ENCODE measurements around the gene DISC1. TPM values are rescaled to one million over a fixed set of nuclear protein-coding genes. Genes with fewer than 3 reads are reported as not detected.

Gene DISC1
- total RNA-seq, 5 donors from 2014 or later (not counting 1 experiment from before 2014, with no cell fraction given) = 12.9 to 37.0 (median 14.6) TPM

- DNase-seq = no peak
- WGBS (ENCODE audit: insufficient coverage) = no CpG with 5 or more reads among the region's 1 CpG
- CTCF ChIA-PET = no interaction called here
- Histone ChIP-seq H3K4me3 (ENCODE audit: control insufficient read depth in 1 of 2, extremely low read depth in 1 of 2, low read length in 1 of 2) (no peak overlapping the region), H3K9me3 (no peaks in the 10 kb centered on the region), H3K4me1 (ENCODE audit: control insufficient read depth in 1 of 2, extremely low read depth in 1 of 2, insufficient read depth in 2 of 2, low read length in 2 of 2) (no peaks in the 10 kb centered on the region), H3K36me3 (ENCODE audit: control insufficient read depth in 2 of 2, extremely low read depth in 1 of 2, insufficient read depth in 1 of 2, low read length in 1 of 2) (peaks cover 0 to 2% of the 10 kb centered on the region in 2 donors), H3K27me3 (replicated peaks in 1 of 2; ENCODE audit: control insufficient read depth in 2 of 2, extremely low read depth in 1 of 2, insufficient read depth in 2 of 2, low read length in 1 of 2) (no peaks in the 10 kb centered on the region), H3K27ac (ENCODE audit: low read length) (no peak overlapping the region)
- H3K4me1 Mint-ChIP-seq = peaks cover 0 to 10% (median 0%) of the 10 kb centered on the region in 3 donors
- peaks cover 23% of the 10 kb centered on the region for H3K36me3 Mint-ChIP-seq
- H3K4me3 Mint-ChIP-seq = no peak overlapping the region
- no peaks in the 10 kb centered on the region for H3K9me3 Mint-ChIP-seq
- no peak overlapping the region for H3K27ac Mint-ChIP-seq
- no peak for ATAC-seq (replicated peaks in 1 of 4)
- no peaks in the 10 kb centered on the region for H3K27me3 Mint-ChIP-seq
- POLR2A ChIA-PET = interaction anchor here in 1 of 2 donors (0.5 kb wide), 1 partner anchor 1704 kb away, joined by 3 read pairs; no protein-coding TSS in a partner anchor
These were observed 103.0 kb downstream of the DISC1 start for GRCh38 chr1:231729544-231729943.

GRCh38 chr1:231731268-231731667, 104.7 kb downstream of the DISC1 start:
- Histone ChIP-seq H3K27me3 (replicated peaks in 1 of 2; ENCODE audit: control insufficient read depth in 2 of 2, extremely low read depth in 1 of 2, insufficient read depth in 2 of 2, low read length in 1 of 2) (no peaks in the 10 kb centered on the region), H3K27ac (ENCODE audit: low read length) (no peak overlapping the region), H3K9me3 (no peaks in the 10 kb centered on the region), H3K4me1 (ENCODE audit: control insufficient read depth in 1 of 2, extremely low read depth in 1 of 2, insufficient read depth in 2 of 2, low read length in 2 of 2) (no peaks in the 10 kb centered on the region), H3K4me3 (ENCODE audit: control insufficient read depth in 1 of 2, extremely low read depth in 1 of 2, low read length in 1 of 2) (no peak overlapping the region), H3K36me3 (ENCODE audit: control insufficient read depth in 2 of 2, extremely low read depth in 1 of 2, insufficient read depth in 1 of 2, low read length in 1 of 2) (peaks cover 0 to 2% of the 10 kb centered on the region in 2 donors)
- Mint-ChIP-seq H3K4me3 (no peak overlapping the region), H3K27ac (no peak overlapping the region), H3K36me3 (peaks cover 8% of the 10 kb centered on the region), H3K4me1 (peaks cover 0 to under 1% (median 0%) of the 10 kb centered on the region in 3 donors), H3K27me3 (no peaks in the 10 kb centered on the region), H3K9me3 (no peaks in the 10 kb centered on the region)
- DNase-seq (no peak), ATAC-seq (replicated peaks in 1 of 4) (no peak)
- ChIA-PET CTCF (no interaction called here), POLR2A (no interaction called here)

- Mint-ChIP-seq H3K27ac (no peak overlapping the region), H3K27me3 (no peaks in the 10 kb centered on the region), H3K4me1 (no peaks in the 10 kb centered on the region), H3K36me3 (peaks cover 4% of the 10 kb centered on the region), H3K4me3 (no peak overlapping the region), H3K9me3 (no peaks in the 10 kb centered on the region)
- CTCF ChIA-PET = no interaction called here
- Histone ChIP-seq H3K27ac (ENCODE audit: low read length) (no peak overlapping the region), H3K4me3 (ENCODE audit: control insufficient read depth in 1 of 2, extremely low read depth in 1 of 2, low read length in 1 of 2) (no peak overlapping the region), H3K9me3 (no peaks in the 10 kb centered on the region), H3K36me3 (ENCODE audit: control insufficient read depth in 2 of 2, extremely low read depth in 1 of 2, insufficient read depth in 1 of 2, low read length in 1 of 2) (no peaks in the 10 kb centered on the region), H3K4me1 (ENCODE audit: control insufficient read depth in 1 of 2, extremely low read depth in 1 of 2, insufficient read depth in 2 of 2, low read length in 2 of 2) (no peaks in the 10 kb centered on the region), H3K27me3 (replicated peaks in 1 of 2; ENCODE audit: control insufficient read depth in 2 of 2, extremely low read depth in 1 of 2, insufficient read depth in 2 of 2, low read length in 1 of 2) (no peaks in the 10 kb centered on the region)
- DNase-seq = no peak
- no peak for ATAC-seq (replicated peaks in 1 of 4)
- POLR2A ChIA-PET = no interaction called here
These were observed 106.5 kb downstream of the DISC1 start for GRCh38 chr1:231733063-231733462.

GRCh38 chr1:231733672-231734071, 107.1 kb downstream of the DISC1 start:
- peaks cover 0 to 4% (median 0%) of the 10 kb centered on the region in 3 donors for H3K9me3 Mint-ChIP-seq

GRCh38 chr1:231734417-231734816, 107.8 kb downstream of the DISC1 start:
- POLR2A ChIA-PET = interaction anchor here in 1 of 2 donors (0.6 kb wide), 1 partner anchor 276 kb away, joined by 3 read pairs; no protein-coding TSS in a partner anchor
- ATAC-seq (replicated peaks in 1 of 4) = no peak
- CTCF ChIA-PET = no interaction called here

More at GRCh38 chr1:231733672-231734071, 107.1 kb downstream of the DISC1 start:
- CTCF ChIA-PET = no interaction called here
- DNase-seq (no peak), ATAC-seq (replicated peaks in 1 of 4) (no peak)
- H3K36me3 Mint-ChIP-seq = peaks cover 7% of the 10 kb centered on the region
- H3K27me3 Mint-ChIP-seq = no peaks in the 10 kb centered on the region
- WGBS (ENCODE audit: insufficient coverage) = 69% methylated on average over 2 of the region's 3 CpGs
- no peaks in the 10 kb centered on the region for H3K4me1 Mint-ChIP-seq
- Histone ChIP-seq H3K4me3 (ENCODE audit: control insufficient read depth in 1 of 2, extremely low read depth in 1 of 2, low read length in 1 of 2) (no peak overlapping the region), H3K27me3 (replicated peaks in 1 of 2; ENCODE audit: control insufficient read depth in 2 of 2, extremely low read depth in 1 of 2, insufficient read depth in 2 of 2, low read length in 1 of 2) (no peaks in the 10 kb centered on the region), H3K4me1 (ENCODE audit: control insufficient read depth in 1 of 2, extremely low read depth in 1 of 2, insufficient read depth in 2 of 2, low read length in 2 of 2) (no peaks in the 10 kb centered on the region), H3K9me3 (no peaks in the 10 kb centered on the region), H3K36me3 (ENCODE audit: control insufficient read depth in 2 of 2, extremely low read depth in 1 of 2, insufficient read depth in 1 of 2, low read length in 1 of 2) (no peaks in the 10 kb centered on the region), H3K27ac (ENCODE audit: low read length) (no peak overlapping the region)
- no peak overlapping the region for H3K4me3 Mint-ChIP-seq
- POLR2A ChIA-PET = interaction anchor here in 1 of 2 donors (0.6 kb wide), 1 partner anchor 276 kb away, joined by 3 read pairs; no protein-coding TSS in a partner anchor
- no peak overlapping the region for H3K27ac Mint-ChIP-seq

GRCh38 chr1:231735411-231735810, 108.8 kb downstream of the DISC1 start:
- Histone ChIP-seq H3K9me3 (no peaks in the 10 kb centered on the region), H3K4me3 (ENCODE audit: control insufficient read depth in 1 of 2, extremely low read depth in 1 of 2, low read length in 1 of 2) (no peak overlapping the region), H3K36me3 (ENCODE audit: control insufficient read depth in 2 of 2, extremely low read depth in 1 of 2, insufficient read depth in 1 of 2, low read length in 1 of 2) (no peaks in the 10 kb centered on the region), H3K27ac (ENCODE audit: low read length) (no peak overlapping the region), H3K4me1 (ENCODE audit: control insufficient read depth in 1 of 2, extremely low read depth in 1 of 2, insufficient read depth in 2 of 2, low read length in 2 of 2) (no peaks in the 10 kb centered on the region), H3K27me3 (replicated peaks in 1 of 2; ENCODE audit: control insufficient read depth in 2 of 2, extremely low read depth in 1 of 2, insufficient read depth in 2 of 2, low read length in 1 of 2) (no peaks in the 10 kb centered on the region)
- ChIA-PET CTCF (no interaction called here), POLR2A (no interaction called here)
- no peak overlapping the region for H3K27ac Mint-ChIP-seq
- H3K27me3 Mint-ChIP-seq = no peaks in the 10 kb centered on the region
- peaks cover 22% of the 10 kb centered on the region for H3K36me3 Mint-ChIP-seq
- H3K4me3 Mint-ChIP-seq = no peak overlapping the region
- peaks cover 0 to 4% (median 0%) of the 10 kb centered on the region in 3 donors for H3K9me3 Mint-ChIP-seq
- no peaks in the 10 kb centered on the region for H3K4me1 Mint-ChIP-seq
- DNase-seq (no peak), ATAC-seq (replicated peaks in 1 of 4) (no peak)
- WGBS (ENCODE audit: insufficient coverage) = no CpG with 5 or more reads among the region's 3 CpGs

More at GRCh38 chr1:231734417-231734816, 107.8 kb downstream of the DISC1 start:
- Histone ChIP-seq H3K9me3 (no peaks in the 10 kb centered on the region), H3K27ac (ENCODE audit: low read length) (no peak overlapping the region), H3K4me3 (ENCODE audit: control insufficient read depth in 1 of 2, extremely low read depth in 1 of 2, low read length in 1 of 2) (no peak overlapping the region), H3K4me1 (ENCODE audit: control insufficient read depth in 1 of 2, extremely low read depth in 1 of 2, insufficient read depth in 2 of 2, low read length in 2 of 2) (no peaks in the 10 kb centered on the region), H3K36me3 (ENCODE audit: control insufficient read depth in 2 of 2, extremely low read depth in 1 of 2, insufficient read depth in 1 of 2, low read length in 1 of 2) (no peaks in the 10 kb centered on the region), H3K27me3 (replicated peaks in 1 of 2; ENCODE audit: control insufficient read depth in 2 of 2, extremely low read depth in 1 of 2, insufficient read depth in 2 of 2, low read length in 1 of 2) (no peaks in the 10 kb centered on the region)
- Mint-ChIP-seq H3K9me3 (peaks cover 0 to 4% (median 0%) of the 10 kb centered on the region in 3 donors), H3K27me3 (no peaks in the 10 kb centered on the region), H3K36me3 (peaks cover 15% of the 10 kb centered on the region), H3K4me1 (no peaks in the 10 kb centered on the region), H3K4me3 (no peak overlapping the region), H3K27ac (no peak overlapping the region)
- WGBS (ENCODE audit: insufficient coverage) = no CpG with 5 or more reads among the region's 4 CpGs
- no peak for DNase-seq

GRCh38 chr1:231735941-231736340, 109.4 kb downstream of the DISC1 start:
- WGBS (ENCODE audit: insufficient coverage) = 86% methylated on average over 1 of the region's 2 CpGs
- no peaks in the 10 kb centered on the region for H3K4me1 Mint-ChIP-seq
- H3K4me3 ChIP-seq (ENCODE audit: control insufficient read depth in 1 of 2, extremely low read depth in 1 of 2, low read length in 1 of 2) = no peak overlapping the region
- CTCF ChIA-PET = no interaction called here
- H3K27ac Mint-ChIP-seq = no peak overlapping the region
- H3K27me3 Mint-ChIP-seq = no peaks in the 10 kb centered on the region
- no peaks in the 10 kb centered on the region for H3K36me3 ChIP-seq (ENCODE audit: control insufficient read depth in 2 of 2, extremely low read depth in 1 of 2, insufficient read depth in 1 of 2, low read length in 1 of 2)
- POLR2A ChIA-PET = no interaction called here
- no peak for DNase-seq
- no peak overlapping the region for H3K27ac ChIP-seq (ENCODE audit: low read length)
- no peaks in the 10 kb centered on the region for H3K4me1 ChIP-seq (ENCODE audit: control insufficient read depth in 1 of 2, extremely low read depth in 1 of 2, insufficient read depth in 2 of 2, low read length in 2 of 2)
- H3K4me3 Mint-ChIP-seq = no peak overlapping the region
- peaks cover 24% of the 10 kb centered on the region for H3K36me3 Mint-ChIP-seq
- H3K27me3 ChIP-seq (replicated peaks in 1 of 2; ENCODE audit: control insufficient read depth in 2 of 2, extremely low read depth in 1 of 2, insufficient read depth in 2 of 2, low read length in 1 of 2) = no peaks in the 10 kb centered on the region
- ATAC-seq (replicated peaks in 1 of 4) = no peak
- H3K9me3 Mint-ChIP-seq = peaks cover 0 to 4% (median 0%) of the 10 kb centered on the region in 3 donors
- no peaks in the 10 kb centered on the region for H3K9me3 ChIP-seq

Measured in T-cell (primary cell).